Activated T-cell treated with anti-CD3 and anti-CD28 coated beads, Interleukin-2, amount 50 U/mL, for 24 hours (primary cell): ENCODE measurements around the gene MGAT4C.
"Not testable (repeated sequence)": the region's sequence is repeated elsewhere in the genome, so short reads cannot be mapped to it uniquely, and the experiment has no call there.

Source experiments
- DNase-seq: peaks from one replicate; pipeline ENCODE4 v3.0.0-alpha.2; 2020
- H3K27ac Mint-ChIP-seq: 2 replicates; pipeline ENCODE4 v1.8.0; 2020; ENCODE audit warnings: mild to moderate bottlenecking, mixed read lengths
- H3K27me3 Mint-ChIP-seq: 2 replicates; pipeline ENCODE4 v1.8.0; 2020; ENCODE audit warnings: mixed read lengths
- H3K36me3 Mint-ChIP-seq: 2 replicates; pipeline ENCODE4 v1.8.0; 2020; ENCODE audit warnings: low read depth, mixed read lengths
- H3K4me1 Mint-ChIP-seq: 2 replicates; pipeline ENCODE4 v1.8.0; 2020; ENCODE audit warnings: low read depth, mixed read lengths
- H3K4me3 Mint-ChIP-seq: 2 replicates; pipeline ENCODE4 v1.8.0; 2020; ENCODE audit warnings: mild to moderate bottlenecking, moderate library complexity, mixed read lengths
- H3K9me3 Mint-ChIP-seq: 2 replicates; pipeline ENCODE4 v1.8.0; 2020; ENCODE audit warnings: mixed read lengths

Gene MGAT4C

DNA sequence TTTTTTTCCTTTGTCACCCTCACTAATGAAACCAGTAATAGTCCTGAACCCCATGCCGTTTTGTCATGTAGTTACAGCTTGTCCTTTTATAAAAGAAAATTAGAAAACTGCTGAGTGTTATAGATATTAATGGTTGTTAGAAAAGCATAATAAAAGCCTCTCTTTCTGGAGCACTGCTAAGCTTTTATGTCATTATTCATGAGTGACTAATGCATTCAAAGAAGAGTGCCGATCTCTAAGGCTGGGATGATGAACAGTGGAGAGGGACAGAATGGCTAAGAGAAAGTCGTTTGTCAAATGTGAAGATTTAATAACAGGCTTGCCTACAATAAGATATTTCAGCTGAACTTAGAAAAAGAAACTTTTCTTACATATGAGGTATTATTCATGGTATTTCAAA, 121.6 kb downstream of the MGAT4C start:
- Mint-ChIP-seq H3K36me3 (no peaks in the 10 kb centered on the region), H3K9me3 (peaks cover 6% of the 10 kb centered on the region), H3K4me1 (no peaks in the 10 kb centered on the region), H3K4me3 (no peak overlapping the region), H3K27me3 (no peaks in the 10 kb centered on the region), H3K27ac (no peak overlapping the region)
- DNase-seq: no peak

DNA sequence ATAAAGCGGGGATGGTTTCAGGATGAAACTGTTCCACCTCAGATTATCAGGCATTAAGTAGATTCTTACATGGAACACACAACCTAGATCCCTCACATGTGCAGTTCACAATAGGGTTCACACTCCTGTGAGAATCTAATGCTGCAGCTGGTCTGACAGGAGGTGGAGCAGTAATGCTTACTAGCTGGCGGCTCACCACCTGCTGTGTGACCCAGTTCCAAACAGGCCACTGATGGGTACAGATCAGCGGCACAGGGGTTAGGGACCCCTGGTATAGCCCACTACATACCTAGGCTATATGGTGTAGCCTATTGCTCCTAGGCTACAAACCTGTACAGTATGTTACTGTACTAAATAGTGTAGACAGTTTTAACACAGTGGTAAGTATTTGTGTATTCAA, 129.3 kb downstream of the MGAT4C start:
- H3K36me3 Mint-ChIP-seq, H3K4me1 Mint-ChIP-seq, H3K4me3 Mint-ChIP-seq, DNase-seq, H3K27ac Mint-ChIP-seq, H3K27me3 Mint-ChIP-seq, H3K9me3 Mint-ChIP-seq: not testable (repeated sequence)

DNA sequence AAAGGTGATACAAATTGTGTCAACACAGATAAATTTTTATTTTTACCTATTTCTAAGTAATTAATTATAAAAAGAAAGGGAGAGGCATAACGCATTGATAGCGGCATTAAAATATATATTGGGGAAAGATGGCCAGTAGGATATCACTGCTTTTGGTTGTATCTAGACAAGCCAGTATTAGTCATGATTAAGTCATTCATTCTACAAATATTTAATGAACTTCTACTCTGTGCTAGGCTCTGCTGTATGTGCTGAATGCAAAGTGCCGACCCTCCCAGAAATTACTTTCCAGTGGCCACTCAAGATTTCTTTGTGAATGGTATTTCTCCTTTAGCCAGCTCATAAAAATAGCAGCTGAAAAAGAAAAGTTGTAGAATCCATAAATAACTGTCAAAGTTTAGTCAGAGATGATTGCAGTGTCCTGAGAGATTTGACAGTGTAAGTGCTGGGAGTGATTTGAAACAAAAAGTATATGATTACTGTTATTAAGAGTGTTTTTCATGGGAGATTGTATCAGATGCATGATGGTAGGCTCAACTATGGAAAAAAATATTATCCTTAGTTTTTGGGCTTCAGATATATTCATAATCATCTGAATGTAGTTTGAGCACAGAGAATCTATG, 133.2 kb downstream of the MGAT4C start:
- peaks cover 5% of the 10 kb centered on the region for H3K9me3 Mint-ChIP-seq
- H3K4me3 Mint-ChIP-seq: no peak overlapping the region
- DNase-seq: no peak

DNA sequence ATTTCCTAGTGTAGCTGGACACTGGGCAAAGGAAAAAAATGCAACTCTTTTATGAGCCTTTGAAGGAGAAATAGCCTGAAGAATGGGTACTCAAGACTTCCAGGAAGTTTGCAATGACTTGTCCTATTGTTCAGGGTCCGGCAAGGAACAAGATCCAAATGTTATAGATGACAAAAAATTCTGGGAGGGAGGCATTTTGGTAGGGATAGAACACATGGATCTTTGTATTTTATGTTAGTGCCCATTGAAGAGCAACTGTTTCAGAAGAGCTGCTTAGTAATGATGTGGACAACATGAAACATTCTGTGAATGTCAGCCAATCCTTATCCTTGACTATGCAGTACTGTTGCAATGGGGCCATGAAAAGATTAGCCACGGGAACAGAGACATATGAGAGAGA, 138.0 kb downstream of the MGAT4C start:
- no peaks in the 10 kb centered on the region for H3K36me3 Mint-ChIP-seq

More for the DNA sequence above, 133.2 kb downstream of the MGAT4C start:
- Mint-ChIP-seq H3K4me1 (no peaks in the 10 kb centered on the region), H3K27me3 (no peaks in the 10 kb centered on the region), H3K36me3 (no peaks in the 10 kb centered on the region), H3K27ac (no peak overlapping the region)

DNA sequence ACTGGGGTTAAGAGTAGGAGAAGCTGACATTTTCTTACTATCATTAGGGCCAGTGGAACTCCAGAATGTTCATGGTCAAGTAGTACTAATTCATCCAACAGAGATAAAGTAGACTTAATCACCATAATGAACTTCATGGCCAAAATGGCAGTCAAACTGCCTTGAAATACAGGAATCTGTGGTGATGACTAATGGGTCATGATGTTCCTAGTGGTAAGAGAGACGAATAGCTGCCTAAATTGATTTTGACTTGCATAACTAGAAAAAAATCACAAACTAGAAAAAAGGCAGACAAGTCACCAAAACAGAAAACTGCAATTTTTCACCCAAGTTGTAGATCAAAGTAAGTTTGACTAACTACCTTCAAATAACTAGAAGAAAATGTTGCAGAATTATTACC, 138.5 kb downstream of the MGAT4C start:
- H3K9me3 Mint-ChIP-seq: peaks cover 7% of the 10 kb centered on the region
- H3K4me3 Mint-ChIP-seq: no peak overlapping the region
- H3K27me3 Mint-ChIP-seq: no peaks in the 10 kb centered on the region
- no peak for DNase-seq
- H3K27ac Mint-ChIP-seq: no peak overlapping the region
- no peaks in the 10 kb centered on the region for H3K36me3 Mint-ChIP-seq
- H3K4me1 Mint-ChIP-seq: no peaks in the 10 kb centered on the region

More for the DNA sequence above, 138.0 kb downstream of the MGAT4C start:
- H3K4me1 Mint-ChIP-seq: no peaks in the 10 kb centered on the region
- DNase-seq: no peak
- H3K9me3 Mint-ChIP-seq: peaks cover 7% of the 10 kb centered on the region
- H3K27me3 Mint-ChIP-seq: no peaks in the 10 kb centered on the region
- no peak overlapping the region for H3K4me3 Mint-ChIP-seq
- H3K27ac Mint-ChIP-seq: no peak overlapping the region

DNA sequence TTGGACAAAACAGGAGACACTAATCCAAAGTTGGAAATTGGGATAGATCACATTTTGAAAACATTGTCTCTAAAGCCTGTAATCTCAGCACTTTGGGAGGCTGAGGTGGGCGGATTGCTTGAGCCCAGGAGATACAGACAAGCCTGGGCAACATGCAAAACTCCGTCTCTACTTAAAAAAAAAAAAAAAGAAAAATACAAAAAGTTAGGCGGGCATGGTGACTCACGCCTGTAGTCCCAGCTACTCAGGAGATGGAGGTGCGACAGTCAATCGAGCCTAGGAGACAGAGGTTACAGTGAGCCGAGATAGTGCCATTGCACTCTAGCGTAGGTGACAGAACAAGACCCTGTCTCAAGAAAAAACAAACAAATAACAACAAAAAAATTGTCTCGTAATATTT, 152.1 kb downstream of the MGAT4C start:
- Mint-ChIP-seq H3K4me1 (no peaks in the 10 kb centered on the region), H3K9me3 (no peaks in the 10 kb centered on the region), H3K4me3 (no peak overlapping the region), H3K27ac (no peak overlapping the region), H3K36me3 (no peaks in the 10 kb centered on the region), H3K27me3 (no peaks in the 10 kb centered on the region)
- DNase-seq: no peak

DNA sequence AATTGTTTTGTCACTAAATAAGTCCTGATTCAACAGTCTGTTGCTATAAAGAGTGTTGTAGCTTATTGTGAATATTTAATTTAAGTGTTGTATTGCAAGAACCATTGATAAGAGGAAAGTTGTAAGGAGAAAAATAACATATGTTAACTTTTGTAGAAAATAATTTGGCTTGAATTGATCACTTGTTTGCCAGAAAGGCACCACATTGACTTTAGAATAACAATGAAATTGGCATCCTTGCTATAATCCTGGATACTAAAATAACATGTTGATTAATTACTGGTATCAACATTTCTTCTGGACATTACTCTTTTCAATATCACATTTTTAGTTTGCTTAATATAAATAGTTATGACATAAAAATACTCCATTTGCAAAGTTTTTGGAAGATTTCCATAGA, 159.0 kb downstream of the MGAT4C start:
- no peaks in the 10 kb centered on the region for H3K27me3 Mint-ChIP-seq
- H3K4me3 Mint-ChIP-seq: no peak overlapping the region
- no peaks in the 10 kb centered on the region for H3K4me1 Mint-ChIP-seq
- DNase-seq: no peak
- no peak overlapping the region for H3K27ac Mint-ChIP-seq
- H3K9me3 Mint-ChIP-seq: no peaks in the 10 kb centered on the region
- H3K36me3 Mint-ChIP-seq: no peaks in the 10 kb centered on the region

DNA sequence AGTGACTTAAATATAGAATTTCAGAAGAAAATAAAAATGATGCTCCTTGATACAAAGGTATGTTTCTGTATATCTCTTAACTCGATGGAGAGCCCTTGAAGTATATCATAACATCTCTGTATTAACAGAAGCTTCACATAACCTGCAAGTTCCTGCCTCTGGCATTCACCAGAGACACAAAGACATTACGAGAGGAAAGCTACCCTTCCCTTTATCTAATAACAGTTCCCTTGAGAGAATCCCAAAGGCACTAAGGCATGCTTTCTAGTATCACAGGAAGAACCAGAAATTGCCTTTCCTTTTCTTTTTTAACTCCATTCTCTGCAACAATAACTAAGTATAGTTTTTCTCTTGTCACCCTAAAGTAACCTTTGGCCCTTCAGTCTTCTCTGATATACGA, 164.5 kb downstream of the MGAT4C start:
- H3K4me3 Mint-ChIP-seq: no peak overlapping the region
- H3K27me3 Mint-ChIP-seq: no peaks in the 10 kb centered on the region
- no peak for DNase-seq
- no peaks in the 10 kb centered on the region for H3K36me3 Mint-ChIP-seq
- H3K9me3 Mint-ChIP-seq: no peaks in the 10 kb centered on the region
- no peak overlapping the region for H3K27ac Mint-ChIP-seq
- H3K4me1 Mint-ChIP-seq: no peaks in the 10 kb centered on the region

DNA sequence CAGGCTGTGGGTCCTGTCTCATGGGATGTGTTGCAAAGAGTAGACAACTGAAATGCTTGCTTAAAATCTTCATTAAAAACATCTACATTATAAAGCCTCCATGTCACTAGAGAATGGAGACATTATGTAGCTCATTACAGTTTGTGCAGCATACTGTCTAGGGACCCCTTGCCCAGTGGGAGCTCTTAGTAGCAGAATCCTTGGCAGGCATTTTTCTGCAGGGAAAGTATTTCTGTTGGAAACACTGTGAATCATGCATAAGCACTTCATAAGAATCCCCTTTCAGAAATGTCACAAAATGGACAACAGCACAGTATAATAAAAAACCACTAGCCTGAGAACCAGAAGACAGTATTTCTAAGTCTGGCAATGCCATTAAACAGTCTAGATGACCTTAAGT, 174.3 kb downstream of the MGAT4C start:
- peaks cover 6% of the 10 kb centered on the region for H3K9me3 Mint-ChIP-seq
- no peak overlapping the region for H3K4me3 Mint-ChIP-seq
- no peak overlapping the region for H3K27ac Mint-ChIP-seq
- H3K36me3 Mint-ChIP-seq: no peaks in the 10 kb centered on the region
- no peaks in the 10 kb centered on the region for H3K4me1 Mint-ChIP-seq
- DNase-seq: no peak
- H3K27me3 Mint-ChIP-seq: no peaks in the 10 kb centered on the region

DNA sequence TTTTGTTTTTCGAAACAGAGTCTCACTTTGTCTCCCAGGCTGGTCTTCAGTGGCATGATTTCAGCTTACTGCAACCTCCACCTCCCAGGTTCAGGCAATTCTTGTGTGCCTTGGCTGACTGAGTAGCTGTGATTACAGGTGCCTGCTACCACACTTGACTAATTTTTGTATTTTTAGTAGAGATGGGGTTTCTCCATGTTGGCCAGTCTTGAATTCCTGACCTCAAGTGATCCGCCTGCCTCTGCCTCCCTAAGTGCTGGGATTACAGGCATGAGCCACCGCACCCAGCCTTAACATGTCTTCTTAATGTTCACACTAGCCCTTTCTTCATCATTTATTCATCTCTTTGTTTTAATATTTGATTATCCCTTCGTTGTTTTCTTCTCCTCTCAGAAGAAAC, 197.1 kb downstream of the MGAT4C start:
- not testable (repeated sequence) for H3K27ac Mint-ChIP-seq, H3K4me3 Mint-ChIP-seq, H3K36me3 Mint-ChIP-seq, DNase-seq, H3K9me3 Mint-ChIP-seq, H3K27me3 Mint-ChIP-seq, H3K4me1 Mint-ChIP-seq

DNA sequence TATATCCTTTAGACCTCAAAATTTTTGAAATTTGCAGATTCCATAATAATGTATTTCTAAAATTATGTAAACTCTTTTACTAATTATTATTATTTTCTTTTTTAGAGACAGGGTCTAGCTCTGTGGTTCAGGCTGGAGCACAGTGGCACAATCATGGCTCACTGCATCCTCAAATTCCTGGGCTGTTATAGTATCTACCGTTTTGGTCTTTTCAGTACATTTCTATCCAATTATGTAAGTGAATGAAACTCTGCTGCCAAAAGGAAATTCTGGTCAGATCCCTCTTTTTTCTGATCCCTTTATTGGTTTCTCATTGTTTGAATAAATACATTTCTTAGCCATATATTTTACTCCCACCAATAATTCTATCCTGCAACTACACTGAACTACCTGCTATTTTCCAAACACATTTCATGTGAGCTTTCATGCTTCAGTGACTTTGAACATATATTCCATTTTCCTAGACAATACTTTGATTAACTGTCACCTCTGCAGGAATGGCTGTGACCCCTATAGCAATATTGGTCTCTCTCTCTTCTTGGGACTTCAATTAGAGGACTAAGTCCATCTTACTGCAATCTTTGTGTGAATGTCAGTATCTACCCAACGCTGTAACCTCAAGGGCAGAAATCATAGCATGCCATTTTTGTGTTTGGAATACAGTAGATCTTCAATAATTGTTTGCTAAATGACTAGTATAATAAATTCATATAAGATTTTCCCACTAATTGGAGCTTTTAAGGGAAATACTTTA, 198.9 kb downstream of the MGAT4C start:
- DNase-seq: no peak
- H3K4me1 Mint-ChIP-seq: no peaks in the 10 kb centered on the region
- no peak overlapping the region for H3K4me3 Mint-ChIP-seq
- peaks cover 4% of the 10 kb centered on the region for H3K9me3 Mint-ChIP-seq
- no peaks in the 10 kb centered on the region for H3K36me3 Mint-ChIP-seq
- no peaks in the 10 kb centered on the region for H3K27me3 Mint-ChIP-seq
- H3K27ac Mint-ChIP-seq: no peak overlapping the region

DNA sequence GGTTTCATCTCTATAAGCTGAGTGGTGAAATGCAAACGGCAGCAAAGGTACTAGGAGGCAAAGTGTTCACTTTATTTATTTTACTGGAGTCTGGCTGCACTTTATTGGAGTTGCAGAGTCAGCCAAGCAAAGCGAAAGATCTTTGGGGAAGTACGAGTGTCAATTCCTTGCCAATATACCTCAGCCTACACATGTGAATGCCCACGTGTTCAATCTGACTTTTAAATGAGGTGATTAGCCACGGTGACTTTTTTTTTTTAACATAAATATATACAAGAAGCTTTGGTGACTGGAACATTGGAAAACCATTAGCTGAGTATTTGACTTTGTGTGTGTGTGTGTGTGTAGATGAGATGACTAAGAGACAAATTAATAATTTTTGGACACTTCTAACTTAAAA, 203.3 kb downstream of the MGAT4C start:
- no peak for DNase-seq
- H3K27me3 Mint-ChIP-seq: no peaks in the 10 kb centered on the region
- H3K27ac Mint-ChIP-seq: no peak overlapping the region
- no peaks in the 10 kb centered on the region for H3K36me3 Mint-ChIP-seq
- no peak overlapping the region for H3K4me3 Mint-ChIP-seq
- H3K9me3 Mint-ChIP-seq: peaks cover 7% of the 10 kb centered on the region
- no peaks in the 10 kb centered on the region for H3K4me1 Mint-ChIP-seq

DNA sequence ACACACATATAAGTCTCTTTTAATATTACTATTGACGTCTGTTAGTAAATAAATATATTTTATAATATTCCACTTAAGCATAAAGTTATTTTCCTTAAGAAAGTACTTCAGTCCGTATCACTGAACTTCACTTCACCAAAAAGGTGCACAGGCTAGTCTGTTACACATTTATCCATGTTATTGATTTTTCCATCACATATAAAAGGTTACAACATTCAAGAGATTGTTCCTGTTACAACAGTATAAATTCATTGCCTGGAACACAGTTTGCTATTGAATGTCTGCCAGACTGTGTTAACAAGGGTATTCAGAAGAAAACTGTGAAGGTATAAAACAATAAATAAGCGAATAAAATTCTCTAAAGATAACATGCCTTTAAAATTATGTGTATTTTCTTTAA, 206.2 kb downstream of the MGAT4C start:
- Mint-ChIP-seq H3K4me3 (no peak overlapping the region), H3K4me1 (no peaks in the 10 kb centered on the region), H3K9me3 (peaks cover 7% of the 10 kb centered on the region), H3K27ac (no peak overlapping the region), H3K27me3 (no peaks in the 10 kb centered on the region), H3K36me3 (no peaks in the 10 kb centered on the region)
- no peak for DNase-seq

DNA sequence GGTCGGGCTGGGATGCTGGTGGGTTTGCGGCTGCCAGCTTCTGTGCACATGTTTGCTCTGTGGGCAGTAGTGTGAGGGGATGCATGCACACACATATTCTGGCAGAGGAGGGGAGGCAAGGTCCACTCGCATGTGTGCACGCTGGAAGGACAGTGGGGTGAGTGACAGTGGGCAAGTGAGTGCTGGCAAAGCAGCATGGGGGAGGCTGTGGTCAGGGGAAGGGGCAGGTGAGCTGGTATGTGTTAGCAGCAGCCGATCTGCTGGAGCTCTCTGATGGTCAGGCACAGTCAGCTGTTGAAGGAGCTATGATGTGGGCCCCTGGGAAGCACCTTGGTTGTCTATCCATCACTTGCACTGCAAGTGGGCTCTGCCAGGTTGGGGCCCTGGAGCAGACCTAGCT, 211.8 kb downstream of the MGAT4C start:
- Mint-ChIP-seq H3K4me1 (no peaks in the 10 kb centered on the region), H3K9me3 (peaks cover 14% of the 10 kb centered on the region), H3K27ac (no peak overlapping the region), H3K27me3 (no peaks in the 10 kb centered on the region), H3K36me3 (no peaks in the 10 kb centered on the region), H3K4me3 (no peak overlapping the region)
- DNase-seq: no peak

DNA sequence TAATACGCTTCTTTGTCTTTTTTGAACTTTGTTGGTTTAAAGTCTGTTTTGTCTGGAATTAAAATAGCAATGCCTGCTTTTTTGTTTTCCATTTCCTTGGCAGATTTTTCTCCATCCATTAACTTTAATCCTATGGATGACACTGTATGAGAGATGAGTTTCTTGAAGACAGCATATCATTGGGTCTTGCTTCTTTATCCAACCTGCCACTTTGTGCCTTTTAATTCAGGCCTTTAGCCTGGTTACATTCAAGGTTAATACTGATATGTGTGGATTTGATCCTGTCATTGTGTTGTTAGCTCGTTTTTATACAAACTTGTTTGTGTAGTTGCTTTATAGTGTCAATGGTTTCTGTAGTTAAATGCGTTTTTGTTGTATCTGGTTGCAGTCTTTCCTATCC, 214.1 kb downstream of the MGAT4C start:
- no peak for DNase-seq
- Mint-ChIP-seq H3K36me3 (no peaks in the 10 kb centered on the region), H3K4me3 (no peak overlapping the region), H3K27me3 (no peaks in the 10 kb centered on the region), H3K9me3 (peaks cover 23% of the 10 kb centered on the region), H3K27ac (no peak overlapping the region), H3K4me1 (no peaks in the 10 kb centered on the region)
